HL-60 (cell line): ENCODE measurements around the gene STH.

ENCODE experiments used
- SPI1 ChIP-seq: IDR thresholded peaks from 2 replicates; pipeline ENCODE4 v1.6.1; 2012; ENCODE audit warnings: low read depth, mild to moderate bottlenecking, borderline replicate concordance
- TF ChIP-seq, protein P1 (sequence below): IDR thresholded peaks from one replicate; pipeline ENCODE4 v1.5.1; 2011; ENCODE audit warnings: low read length, control low read depth, inconsistent platforms; ENCODE audit not compliant: insufficient read depth
- TF ChIP-seq, protein P2 (sequence below): IDR thresholded peaks from 2 replicates; pipeline ENCODE4 v1.6.1; 2012; ENCODE audit warnings: low read depth; ENCODE audit not compliant: insufficient replicate concordance

DNA sequence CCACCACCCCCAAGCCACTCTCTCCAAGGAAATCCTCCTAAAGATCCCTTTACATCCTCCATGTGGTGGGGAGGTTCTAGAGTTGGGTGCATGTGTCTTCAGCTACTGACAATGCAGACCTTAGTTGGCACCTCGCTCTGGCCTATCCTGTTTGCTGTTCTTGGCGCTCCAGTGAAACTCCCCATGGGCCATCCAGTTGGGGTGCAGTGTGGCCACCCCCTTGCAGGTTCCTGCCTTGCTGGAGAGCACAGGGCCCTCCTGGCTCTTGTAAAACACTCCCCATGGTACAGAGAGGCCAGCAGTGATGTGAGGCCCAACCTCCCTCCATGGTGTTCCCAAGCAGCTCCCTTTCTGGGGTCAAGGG lies 22.7 kb upstream of the STH start:
- TF ChIP-seq, protein P1, sequence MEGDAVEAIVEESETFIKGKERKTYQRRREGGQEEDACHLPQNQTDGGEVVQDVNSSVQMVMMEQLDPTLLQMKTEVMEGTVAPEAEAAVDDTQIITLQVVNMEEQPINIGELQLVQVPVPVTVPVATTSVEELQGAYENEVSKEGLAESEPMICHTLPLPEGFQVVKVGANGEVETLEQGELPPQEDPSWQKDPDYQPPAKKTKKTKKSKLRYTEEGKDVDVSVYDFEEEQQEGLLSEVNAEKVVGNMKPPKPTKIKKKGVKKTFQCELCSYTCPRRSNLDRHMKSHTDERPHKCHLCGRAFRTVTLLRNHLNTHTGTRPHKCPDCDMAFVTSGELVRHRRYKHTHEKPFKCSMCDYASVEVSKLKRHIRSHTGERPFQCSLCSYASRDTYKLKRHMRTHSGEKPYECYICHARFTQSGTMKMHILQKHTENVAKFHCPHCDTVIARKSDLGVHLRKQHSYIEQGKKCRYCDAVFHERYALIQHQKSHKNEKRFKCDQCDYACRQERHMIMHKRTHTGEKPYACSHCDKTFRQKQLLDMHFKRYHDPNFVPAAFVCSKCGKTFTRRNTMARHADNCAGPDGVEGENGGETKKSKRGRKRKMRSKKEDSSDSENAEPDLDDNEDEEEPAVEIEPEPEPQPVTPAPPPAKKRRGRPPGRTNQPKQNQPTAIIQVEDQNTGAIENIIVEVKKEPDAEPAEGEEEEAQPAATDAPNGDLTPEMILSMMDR, result no peak
- no peak for TF ChIP-seq SPI1
- TF ChIP-seq, protein P2, sequence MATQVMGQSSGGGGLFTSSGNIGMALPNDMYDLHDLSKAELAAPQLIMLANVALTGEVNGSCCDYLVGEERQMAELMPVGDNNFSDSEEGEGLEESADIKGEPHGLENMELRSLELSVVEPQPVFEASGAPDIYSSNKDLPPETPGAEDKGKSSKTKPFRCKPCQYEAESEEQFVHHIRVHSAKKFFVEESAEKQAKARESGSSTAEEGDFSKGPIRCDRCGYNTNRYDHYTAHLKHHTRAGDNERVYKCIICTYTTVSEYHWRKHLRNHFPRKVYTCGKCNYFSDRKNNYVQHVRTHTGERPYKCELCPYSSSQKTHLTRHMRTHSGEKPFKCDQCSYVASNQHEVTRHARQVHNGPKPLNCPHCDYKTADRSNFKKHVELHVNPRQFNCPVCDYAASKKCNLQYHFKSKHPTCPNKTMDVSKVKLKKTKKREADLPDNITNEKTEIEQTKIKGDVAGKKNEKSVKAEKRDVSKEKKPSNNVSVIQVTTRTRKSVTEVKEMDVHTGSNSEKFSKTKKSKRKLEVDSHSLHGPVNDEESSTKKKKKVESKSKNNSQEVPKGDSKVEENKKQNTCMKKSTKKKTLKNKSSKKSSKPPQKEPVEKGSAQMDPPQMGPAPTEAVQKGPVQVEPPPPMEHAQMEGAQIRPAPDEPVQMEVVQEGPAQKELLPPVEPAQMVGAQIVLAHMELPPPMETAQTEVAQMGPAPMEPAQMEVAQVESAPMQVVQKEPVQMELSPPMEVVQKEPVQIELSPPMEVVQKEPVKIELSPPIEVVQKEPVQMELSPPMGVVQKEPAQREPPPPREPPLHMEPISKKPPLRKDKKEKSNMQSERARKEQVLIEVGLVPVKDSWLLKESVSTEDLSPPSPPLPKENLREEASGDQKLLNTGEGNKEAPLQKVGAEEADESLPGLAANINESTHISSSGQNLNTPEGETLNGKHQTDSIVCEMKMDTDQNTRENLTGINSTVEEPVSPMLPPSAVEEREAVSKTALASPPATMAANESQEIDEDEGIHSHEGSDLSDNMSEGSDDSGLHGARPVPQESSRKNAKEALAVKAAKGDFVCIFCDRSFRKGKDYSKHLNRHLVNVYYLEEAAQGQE, result no peak
